ENCODE measurements around the gene YIPF3.

DNA sequence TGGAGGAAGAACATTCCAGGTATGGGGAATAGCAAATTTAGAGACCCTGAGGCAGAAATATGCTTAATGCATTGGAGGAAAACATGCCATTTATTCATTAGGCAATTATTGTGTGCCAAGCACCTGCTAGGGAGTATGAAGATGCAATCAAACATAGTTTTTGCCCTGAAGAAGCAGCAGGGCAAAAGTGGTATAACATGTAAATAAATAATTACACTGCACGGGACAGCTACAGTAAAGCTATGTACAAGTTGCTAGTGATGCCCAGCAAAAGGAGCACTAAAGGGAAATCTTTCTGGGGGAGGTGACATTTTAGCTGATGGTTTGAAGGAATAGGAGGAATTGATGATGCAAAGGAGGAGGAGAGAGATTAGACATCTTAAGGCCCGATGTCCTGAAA, 40.0 kb downstream of the YIPF3 start:
- TF ChIP-seq POLR2AphosphoS5 (IDR thresholded peaks at IDR 0.05; ENCODE audit: low read depth, low read length) (no peak), TAF1 (IDR thresholded peaks at IDR 0.05; ENCODE audit: low read depth, low read length) (no peak), POLR2A (IDR thresholded peaks at IDR 0.05; ENCODE audit: low read depth, low read length) (no peak), POU2F2 (IDR thresholded peaks at IDR 0.05; ENCODE audit: low read depth, low read length) (no peak)
